Tibial nerve (tissue), 4 donors: ENCODE measurements around the gene USF1.

ENCODE experiments used
- EP300 ChIP-seq, 2 donors: sonication (generic); formaldehyde crosslinking; IDR thresholded peaks; one replicate each; pipeline ENCODE4 v1.6.1; 2017; ENCODE audit warnings: antibody characterized with exemption in 2 of 2, mild to moderate bottlenecking in 1 of 2
- POLR2A ChIP-seq, 2 donors: fragments of 450-650 bp; IDR thresholded peaks; one replicate each; pipeline ENCODE4 v1.6.1; 2017; ENCODE audit warnings: antibody characterized with exemption in 2 of 2, mild to moderate bottlenecking in 2 of 2, moderate library complexity in 2 of 2
- TF ChIP-seq, protein P1 (sequence below), 5 experiments: fragments of 200-600 bp in 3 of 5; fragments of 450-650 bp in 2 of 5; sonication (generic) in 3 of 5; IDR thresholded peaks; one replicate each; pipeline ENCODE4 v1.5.1; 2016 to 2019; ENCODE audit warnings: antibody characterized with exemption in 5 of 5, mild to moderate bottlenecking in 3 of 5, moderate library complexity in 2 of 5

DNA sequence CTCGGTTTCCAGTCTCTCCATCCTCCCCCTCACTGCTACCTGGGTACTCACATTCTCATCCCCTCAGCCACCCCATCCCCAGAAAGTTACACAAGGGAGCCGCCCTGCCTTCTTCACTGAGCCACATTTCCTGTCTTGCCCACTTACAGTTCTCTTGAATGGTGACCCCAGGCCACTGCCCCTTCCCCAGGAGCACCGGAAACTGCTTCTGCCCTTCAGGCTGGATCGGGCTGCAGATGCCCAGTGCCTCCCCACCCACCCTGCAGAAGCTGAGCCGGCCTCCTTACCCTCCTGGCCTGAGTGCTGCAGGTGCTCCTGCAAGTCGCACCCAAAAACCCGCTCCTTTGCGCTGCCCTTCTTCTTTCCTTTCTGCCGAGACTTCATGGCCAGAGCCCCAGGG, 23.5 kb upstream of the USF1 start:
- TF ChIP-seq POLR2A (IDR thresholded peaks at IDR 0.05), result no peak
- TF ChIP-seq, protein P1, sequence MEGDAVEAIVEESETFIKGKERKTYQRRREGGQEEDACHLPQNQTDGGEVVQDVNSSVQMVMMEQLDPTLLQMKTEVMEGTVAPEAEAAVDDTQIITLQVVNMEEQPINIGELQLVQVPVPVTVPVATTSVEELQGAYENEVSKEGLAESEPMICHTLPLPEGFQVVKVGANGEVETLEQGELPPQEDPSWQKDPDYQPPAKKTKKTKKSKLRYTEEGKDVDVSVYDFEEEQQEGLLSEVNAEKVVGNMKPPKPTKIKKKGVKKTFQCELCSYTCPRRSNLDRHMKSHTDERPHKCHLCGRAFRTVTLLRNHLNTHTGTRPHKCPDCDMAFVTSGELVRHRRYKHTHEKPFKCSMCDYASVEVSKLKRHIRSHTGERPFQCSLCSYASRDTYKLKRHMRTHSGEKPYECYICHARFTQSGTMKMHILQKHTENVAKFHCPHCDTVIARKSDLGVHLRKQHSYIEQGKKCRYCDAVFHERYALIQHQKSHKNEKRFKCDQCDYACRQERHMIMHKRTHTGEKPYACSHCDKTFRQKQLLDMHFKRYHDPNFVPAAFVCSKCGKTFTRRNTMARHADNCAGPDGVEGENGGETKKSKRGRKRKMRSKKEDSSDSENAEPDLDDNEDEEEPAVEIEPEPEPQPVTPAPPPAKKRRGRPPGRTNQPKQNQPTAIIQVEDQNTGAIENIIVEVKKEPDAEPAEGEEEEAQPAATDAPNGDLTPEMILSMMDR (IDR thresholded peaks at IDR 0.05), result no peak
- TF ChIP-seq EP300 (IDR thresholded peaks at IDR 0.05), result no peak
